Measurements from ENCODE around the gene PEX3.

The PEX3 gene

GRCh38 chr6:143402721-143403336 is 47.8 kb upstream of the PEX3 start:
- Histone ChIP-seq H3F3A (ENCODE audit: insufficient read depth, low read length) (no peaks in the 10 kb centered on the region), H3K4me1 (ENCODE audit: insufficient read depth, low read length, severe bottlenecking) (no peaks in the 10 kb centered on the region), H3K36me3 (ENCODE audit: insufficient read depth, low read length) (no peaks in the 10 kb centered on the region), H3K9ac (ENCODE audit: low read length) (no peak overlapping the region), H3K4me3 (ENCODE audit: low read depth, low read length, poor library complexity, severe bottlenecking) (no peak overlapping the region), H2AFZ (ENCODE audit: low read length) (no peak overlapping the region), H3K9me3 (ENCODE audit: low read length) (no peaks in the 10 kb centered on the region), H3K79me2 (ENCODE audit: insufficient read depth, low read length) (no peaks in the 10 kb centered on the region), H3K27me3 (ENCODE audit: insufficient read depth, low read length) (no peaks in the 10 kb centered on the region), H3K27ac (ENCODE audit: low read depth, low read length, poor library complexity, severe bottlenecking) (no peak overlapping the region), H4K20me1 (ENCODE audit: insufficient read depth, low read length) (no peaks in the 10 kb centered on the region), H3K9me2 (ENCODE audit: low read depth, low read length) (no peaks in the 10 kb centered on the region), H3K4me2 (ENCODE audit: low read length) (no peak overlapping the region)
- TF ChIP-seq CTCF (IDR thresholded peaks at IDR 0.05; ENCODE audit: low read length) (no peak), EZH2 (IDR thresholded peaks at IDR 0.05; ENCODE audit: borderline replicate concordance, low read length) (no peak)

GRCh38 chr6:143405373-143406154 is 45.0 kb upstream of the PEX3 start:
- H3K27ac ChIP-seq (ENCODE audit: low read depth, low read length, poor library complexity, severe bottlenecking), result no peak overlapping the region
- no peak overlapping the region for H2AFZ ChIP-seq (ENCODE audit: low read length)
- H3F3A ChIP-seq (ENCODE audit: insufficient read depth, low read length), result no peaks in the 10 kb centered on the region
- H3K79me2 ChIP-seq (ENCODE audit: insufficient read depth, low read length), result no peaks in the 10 kb centered on the region
- H3K9ac ChIP-seq (ENCODE audit: low read length), result no peak overlapping the region
- no peaks in the 10 kb centered on the region for H3K9me3 ChIP-seq (ENCODE audit: low read length)
- H3K9me2 ChIP-seq (ENCODE audit: low read depth, low read length), result no peaks in the 10 kb centered on the region
- no peak overlapping the region for H3K4me2 ChIP-seq (ENCODE audit: low read length)
- H4K20me1 ChIP-seq (ENCODE audit: insufficient read depth, low read length), result no peaks in the 10 kb centered on the region
- no peaks in the 10 kb centered on the region for H3K36me3 ChIP-seq (ENCODE audit: insufficient read depth, low read length)
- TF ChIP-seq EZH2 (IDR thresholded peaks at IDR 0.05; ENCODE audit: borderline replicate concordance, low read length), result no peak
- TF ChIP-seq CTCF (IDR thresholded peaks at IDR 0.05; ENCODE audit: low read length), result no peak
- no peaks in the 10 kb centered on the region for H3K27me3 ChIP-seq (ENCODE audit: insufficient read depth, low read length)
- H3K4me1 ChIP-seq (ENCODE audit: insufficient read depth, low read length, severe bottlenecking), result no peaks in the 10 kb centered on the region
- no peak overlapping the region for H3K4me3 ChIP-seq (ENCODE audit: low read depth, low read length, poor library complexity, severe bottlenecking)

GRCh38 chr6:143406673-143407072 is 43.9 kb upstream of the PEX3 start:
- H3K9ac ChIP-seq (ENCODE audit: low read length), result no peak overlapping the region
- no peaks in the 10 kb centered on the region for H3K4me1 ChIP-seq (ENCODE audit: insufficient read depth, low read length, severe bottlenecking)
- no peak overlapping the region for H2AFZ ChIP-seq (ENCODE audit: low read length)
- TF ChIP-seq EZH2 (IDR thresholded peaks at IDR 0.05; ENCODE audit: borderline replicate concordance, low read length) (no peak), CTCF (IDR thresholded peaks at IDR 0.05; ENCODE audit: low read length) (no peak)
- no peaks in the 10 kb centered on the region for H3K36me3 ChIP-seq (ENCODE audit: insufficient read depth, low read length)
- no peak overlapping the region for H3K27ac ChIP-seq (ENCODE audit: low read depth, low read length, poor library complexity, severe bottlenecking)
- H3K79me2 ChIP-seq (ENCODE audit: insufficient read depth, low read length), result no peaks in the 10 kb centered on the region
- no peak overlapping the region for H3K4me2 ChIP-seq (ENCODE audit: low read length)
- H3K9me3 ChIP-seq (ENCODE audit: low read length), result no peaks in the 10 kb centered on the region
- no peaks in the 10 kb centered on the region for H3F3A ChIP-seq (ENCODE audit: insufficient read depth, low read length)
- no peaks in the 10 kb centered on the region for H4K20me1 ChIP-seq (ENCODE audit: insufficient read depth, low read length)
- H3K4me3 ChIP-seq (ENCODE audit: low read depth, low read length, poor library complexity, severe bottlenecking), result no peak overlapping the region
- no peaks in the 10 kb centered on the region for H3K27me3 ChIP-seq (ENCODE audit: insufficient read depth, low read length)
- H3K9me2 ChIP-seq (ENCODE audit: low read depth, low read length), result no peaks in the 10 kb centered on the region

Measured in OCI-LY1 (cell line).